Left lung (tissue), 10 donors: ENCODE results near the gene ANO2. TPM values are rescaled to one million over a fixed set of nuclear protein-coding genes. Genes with fewer than 3 reads are reported as not detected.

Experiments
- ATAC-seq: fragments of 200-7000 bp; cut with Tn5 transposase; one replicate; pipeline ENCODE4 v1.9.1; 2020; ENCODE audit warnings: moderate library complexity
- DNase-seq, 4 donors: peaks; one replicate each; pipeline ENCODE4 v3.0.0-alpha.2; 2013 to 2020
- H3K27ac ChIP-seq, 2 donors: fragments of 200-600 bp; sonication (generic) in 1 of 2; one replicate each; pipeline versions ENCODE4 v1.5.0 to v1.8.0; 2020 to 2021
- H3K27me3 ChIP-seq, 2 donors: fragments of 200-600 bp; sonication (generic) in 1 of 2; one replicate each; pipeline versions ENCODE4 v1.5.0 to v1.8.0; 2020 to 2021
- H3K36me3 ChIP-seq, 2 donors: fragments of 200-600 bp; sonication (generic) in 1 of 2; one replicate each; pipeline versions ENCODE4 v1.5.0 to v1.8.0; 2020 to 2021
- H3K4me1 ChIP-seq, 2 donors: fragments of 200-600 bp; one replicate each; pipeline ENCODE4 v1.8.0; 2021
- H3K4me3 ChIP-seq, 2 donors: fragments of 200-600 bp; sonication (generic) in 1 of 2; one replicate each; pipeline versions ENCODE4 v1.5.0 to v1.8.0; 2020 to 2021; ENCODE audit warnings: mild to moderate bottlenecking in 1 of 2
- H3K9me3 ChIP-seq, 2 donors: fragments of 200-600 bp; sonication (generic) in 1 of 2; one replicate each; pipeline versions ENCODE4 v1.5.0 to v1.8.0; 2020 to 2021
- intact Hi-C, 2 donors: fragments of 100-400 bp; cut with DNase I; formaldehyde crosslinking; loops; one replicate each; pipeline versions ENCODE4 v1.11.2 to v1.14.2; 2022
- polyA plus RNA-seq, 6 donors: library from polyadenylated mRNA; unstranded; fragments of 120-200 nt; gene quantifications; one replicate each; pipeline ENCODE4 v1.2.1, GENCODE V29; 2013; ENCODE audit not compliant: insufficient read length in 6 of 6
- total RNA-seq, 2 donors: library from RNA; stranded (reverse); fragmentation: NEBNext Ultra II Directional; extraction: Animal tissue kit (Norgen Biotek cat#: 25700); gene quantifications; one replicate each; pipeline ENCODE4 v1.2.1, GENCODE V29; 2021
- TF ChIP-seq, protein P1 (sequence below), 2 donors: fragments of 200-600 bp; sonication (generic) in 1 of 2; IDR thresholded peaks; one replicate each; pipeline versions ENCODE4 v1.5.0 to v1.8.0; 2021; ENCODE audit warnings: antibody characterized with exemption in 2 of 2
- donor health status: DM: no; HTN: yes; CAD: no.
- donor health status: DM: no; HTN: no; CAD: no.

Gene ANO2
- total and polyA plus RNA-seq, 8 donors, result 3.4 to 10.5 (median 6.1) TPM

DNA sequence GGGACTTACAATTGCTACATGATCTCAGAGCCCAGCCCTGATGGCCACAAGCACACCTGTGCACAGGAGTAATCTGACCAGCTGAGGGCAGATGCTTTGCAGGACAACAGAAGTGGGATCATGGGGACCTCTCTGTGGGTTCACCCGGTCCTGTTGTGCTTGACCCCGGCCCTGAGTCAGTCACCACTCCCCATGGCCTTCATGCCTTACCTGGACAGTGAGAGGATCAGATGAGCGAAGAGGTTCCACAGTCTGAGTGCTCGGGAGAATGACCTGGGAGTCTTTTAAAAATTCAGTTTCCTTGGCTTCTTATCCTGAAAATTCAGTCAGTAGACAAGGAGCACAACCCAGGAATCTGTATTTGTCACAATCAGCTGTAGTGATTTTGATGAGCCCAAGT lies 425.0 kb downstream of the ANO2 start:
- intact Hi-C loops, result no loop called here
- Histone ChIP-seq H3K4me1 (no peaks in the 10 kb centered on the region), H3K27me3 (no peaks in the 10 kb centered on the region), H3K27ac (no peak overlapping the region), H3K36me3 (no peaks in the 10 kb centered on the region), H3K9me3 (no peaks in the 10 kb centered on the region), H3K4me3 (no peak overlapping the region)
- no peak for ATAC-seq
- TF ChIP-seq, protein P1, sequence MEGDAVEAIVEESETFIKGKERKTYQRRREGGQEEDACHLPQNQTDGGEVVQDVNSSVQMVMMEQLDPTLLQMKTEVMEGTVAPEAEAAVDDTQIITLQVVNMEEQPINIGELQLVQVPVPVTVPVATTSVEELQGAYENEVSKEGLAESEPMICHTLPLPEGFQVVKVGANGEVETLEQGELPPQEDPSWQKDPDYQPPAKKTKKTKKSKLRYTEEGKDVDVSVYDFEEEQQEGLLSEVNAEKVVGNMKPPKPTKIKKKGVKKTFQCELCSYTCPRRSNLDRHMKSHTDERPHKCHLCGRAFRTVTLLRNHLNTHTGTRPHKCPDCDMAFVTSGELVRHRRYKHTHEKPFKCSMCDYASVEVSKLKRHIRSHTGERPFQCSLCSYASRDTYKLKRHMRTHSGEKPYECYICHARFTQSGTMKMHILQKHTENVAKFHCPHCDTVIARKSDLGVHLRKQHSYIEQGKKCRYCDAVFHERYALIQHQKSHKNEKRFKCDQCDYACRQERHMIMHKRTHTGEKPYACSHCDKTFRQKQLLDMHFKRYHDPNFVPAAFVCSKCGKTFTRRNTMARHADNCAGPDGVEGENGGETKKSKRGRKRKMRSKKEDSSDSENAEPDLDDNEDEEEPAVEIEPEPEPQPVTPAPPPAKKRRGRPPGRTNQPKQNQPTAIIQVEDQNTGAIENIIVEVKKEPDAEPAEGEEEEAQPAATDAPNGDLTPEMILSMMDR (IDR thresholded peaks at IDR 0.05), result no peak
- peak in 1 of 4 donors; percentile 28 for DNase-seq

DNA sequence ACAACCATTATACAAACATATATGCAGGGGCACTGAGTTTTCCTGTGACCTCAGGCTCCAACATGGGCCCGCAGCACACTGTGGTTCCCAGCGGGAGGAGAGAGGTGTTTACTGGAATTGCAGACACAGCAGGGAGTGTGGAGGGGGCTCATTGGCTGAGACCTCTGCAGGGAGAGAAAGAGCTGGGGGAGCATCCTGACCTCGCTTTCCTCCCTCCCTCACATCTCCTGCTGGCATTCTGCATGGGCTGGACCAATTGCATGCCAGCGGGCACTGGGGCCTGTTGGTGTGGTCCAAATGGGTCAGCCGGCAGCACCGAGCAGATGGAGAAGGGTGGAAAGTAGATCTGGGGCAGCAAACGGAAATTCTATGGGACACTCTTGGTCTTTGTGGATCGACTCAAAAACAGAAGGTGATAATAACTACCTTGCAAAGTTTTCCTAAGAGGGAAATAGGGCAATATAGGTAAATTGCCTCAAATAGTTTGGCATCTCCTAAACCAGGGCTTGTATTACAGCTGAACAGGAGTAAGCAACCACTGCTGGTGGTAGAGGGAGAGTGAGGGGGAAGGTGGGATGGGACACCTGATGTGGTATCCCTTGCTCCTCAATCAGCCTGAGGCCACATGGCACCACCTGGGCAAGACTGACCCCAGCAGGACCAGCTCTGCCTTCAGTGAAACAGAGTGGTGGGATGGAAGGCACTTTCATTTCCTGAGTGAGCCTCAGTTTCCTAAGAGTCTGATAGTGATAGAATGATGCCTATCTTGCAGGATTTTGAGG lies 426.3 kb downstream of the ANO2 start:
- Histone ChIP-seq H3K4me1 (no peaks in the 10 kb centered on the region), H3K27ac (no peak overlapping the region), H3K9me3 (no peaks in the 10 kb centered on the region), H3K36me3 (no peaks in the 10 kb centered on the region), H3K4me3 (no peak overlapping the region), H3K27me3 (no peaks in the 10 kb centered on the region)
- intact Hi-C loops, result no loop called here
- DNase-seq, result peak in 1 of 4 donors; percentile 35
- no peak for ATAC-seq
- TF ChIP-seq, protein P1 (IDR thresholded peaks at IDR 0.05), result no peak

DNA sequence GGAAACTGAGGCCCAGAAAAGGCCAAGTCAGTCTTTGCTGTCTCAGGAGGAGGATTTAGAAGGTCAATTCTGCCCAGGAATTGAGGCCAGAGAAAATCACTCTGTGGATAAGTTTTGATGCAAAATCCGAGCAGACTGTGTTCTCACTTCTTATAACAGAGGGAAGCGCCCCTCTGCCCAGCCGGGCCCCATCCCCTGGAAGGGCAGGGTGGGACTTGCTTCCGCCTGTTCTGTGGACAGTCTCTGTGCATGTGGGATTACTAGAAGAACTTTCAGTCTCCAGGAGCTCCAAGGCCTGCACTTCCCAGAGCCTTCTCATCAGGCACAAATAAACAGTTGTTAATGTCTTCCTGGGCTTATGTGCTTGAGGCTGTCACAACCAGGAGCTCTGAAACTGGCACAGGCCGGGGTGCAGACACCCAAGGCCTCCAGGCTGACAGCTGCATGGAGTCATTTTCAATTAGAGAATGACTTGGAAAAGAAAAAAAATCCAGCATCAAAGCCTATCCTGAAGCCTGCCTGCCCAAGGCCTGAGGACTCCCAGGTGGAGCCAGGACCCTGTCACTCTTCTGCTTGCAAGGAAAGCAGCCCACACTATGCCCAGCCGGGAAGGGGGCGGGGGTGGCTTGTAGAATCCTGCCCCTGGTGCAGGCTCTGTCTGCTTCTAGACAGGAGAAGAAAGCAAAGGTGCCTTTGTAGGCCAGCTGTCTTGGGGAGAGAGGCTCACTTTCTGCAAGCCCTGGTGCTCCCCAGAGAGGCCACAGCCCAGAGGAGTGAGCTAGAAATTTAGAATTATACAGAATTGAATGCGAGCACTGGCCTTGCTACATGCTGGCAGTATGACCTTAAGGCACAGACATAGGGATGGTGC lies 428.5 kb downstream of the ANO2 start:
- Histone ChIP-seq H3K9me3 (no peaks in the 10 kb centered on the region), H3K4me3 (no peak overlapping the region), H3K4me1 (peaks cover 2 to 3% of the 10 kb centered on the region in 2 donors), H3K27me3 (peaks cover 0 to 12% of the 10 kb centered on the region in 2 donors), H3K36me3 (no peaks in the 10 kb centered on the region), H3K27ac (no peak overlapping the region)
- ATAC-seq, result no peak
- TF ChIP-seq, protein P1 (IDR thresholded peaks at IDR 0.05), result no peak
- DNase-seq, result peak in 1 of 4 donors; percentile 68
- intact Hi-C loops, result no loop called here

DNA sequence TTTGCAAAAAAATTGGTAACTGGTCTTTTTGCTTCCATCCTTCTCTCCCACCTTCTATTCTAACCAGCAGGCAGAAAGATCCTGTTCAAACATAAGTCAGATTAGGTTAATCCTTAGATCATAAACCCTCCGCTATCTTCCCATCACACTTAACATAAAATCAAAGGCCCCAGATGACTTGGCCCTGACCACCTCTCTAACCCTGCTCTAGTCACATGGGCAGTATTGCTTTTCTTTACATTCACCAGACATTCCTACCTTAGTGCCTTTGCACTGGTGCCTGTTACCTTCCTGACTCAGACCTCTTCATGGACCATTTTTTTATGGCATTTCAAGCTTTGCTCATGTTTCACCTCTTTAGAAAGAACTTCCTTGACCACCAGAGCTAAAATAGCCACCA lies 429.6 kb downstream of the ANO2 start:
- no peak overlapping the region for H3K27ac ChIP-seq
- ATAC-seq, result no peak
- H3K4me1 ChIP-seq, result peaks cover 3 to 4% of the 10 kb centered on the region in 2 donors
- H3K9me3 ChIP-seq, result no peaks in the 10 kb centered on the region
- intact Hi-C loops, result no loop called here
- H3K27me3 ChIP-seq, result peaks cover 0 to 17% of the 10 kb centered on the region in 2 donors
- no peak for DNase-seq
- H3K4me3 ChIP-seq, result no peak overlapping the region
- no peaks in the 10 kb centered on the region for H3K36me3 ChIP-seq
- TF ChIP-seq, protein P1 (IDR thresholded peaks at IDR 0.05), result no peak

DNA sequence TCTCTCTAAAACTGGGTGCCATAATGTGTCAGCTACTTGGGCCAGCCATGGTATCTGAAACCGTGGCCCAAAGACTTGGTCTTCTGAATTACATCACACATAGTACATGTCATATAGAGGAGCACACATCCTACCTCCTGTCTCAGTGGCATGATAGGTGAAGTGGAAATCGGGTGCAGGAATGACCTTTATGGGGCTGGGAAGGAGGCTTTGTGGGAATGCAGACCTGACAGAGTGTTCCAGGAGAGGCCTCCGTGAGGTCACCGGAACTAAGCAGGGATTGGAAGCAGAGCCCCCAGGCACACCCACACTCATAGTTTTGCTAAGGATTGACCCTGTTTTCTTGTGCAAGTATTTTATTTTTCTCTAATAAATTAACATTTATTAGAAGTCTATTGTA lies 430.5 kb downstream of the ANO2 start:
- H3K9me3 ChIP-seq, result no peaks in the 10 kb centered on the region
- TF ChIP-seq, protein P1 (IDR thresholded peaks at IDR 0.05), result no peak
- H3K27ac ChIP-seq, result no peak overlapping the region
- H3K4me3 ChIP-seq, result no peak overlapping the region
- no peaks in the 10 kb centered on the region for H3K36me3 ChIP-seq
- DNase-seq (no peak), ATAC-seq (no peak)
- peaks cover 3 to 4% of the 10 kb centered on the region in 2 donors for H3K4me1 ChIP-seq
- intact Hi-C loops, result no loop called here
- peaks cover 0 to 17% of the 10 kb centered on the region in 2 donors for H3K27me3 ChIP-seq
